Measurements from ENCODE around the gene ADGRL1. TPM values are rescaled to one million over a fixed set of nuclear protein-coding genes. Genes with fewer than 3 reads are reported as not detected.

Gene ADGRL1
- total RNA-seq, 1 experiment from 2014 or later = 17.4 TPM

- no peak for DNase-seq (ENCODE audit: low read depth)
These were observed 66.0 kb downstream of the ADGRL1 start for GRCh38 chr19:14139944-14140343.

- DNase-seq (ENCODE audit: low read depth) = no peak
These were observed 67.2 kb downstream of the ADGRL1 start for GRCh38 chr19:14138576-14139265.

GRCh38 chr19:14136509-14137281 lies 69.3 kb downstream of the ADGRL1 start, which contains the start of gene ASF1B:
Gene ASF1B, minus strand, starts transcription at chr19:14136589. Its CDS starts 133 bp downstream, at chr19:14136456.
- peak; percentile 100 for DNase-seq (ENCODE audit: low read depth)

- DNase-seq (ENCODE audit: low read depth) = no peak
These were observed 69.9 kb downstream of the ADGRL1 start for GRCh38 chr19:14135985-14136508.

GRCh38 chr19:14135355-14135754 lies 70.6 kb downstream of the ADGRL1 start:
- no peak for DNase-seq (ENCODE audit: low read depth)

DNA sequence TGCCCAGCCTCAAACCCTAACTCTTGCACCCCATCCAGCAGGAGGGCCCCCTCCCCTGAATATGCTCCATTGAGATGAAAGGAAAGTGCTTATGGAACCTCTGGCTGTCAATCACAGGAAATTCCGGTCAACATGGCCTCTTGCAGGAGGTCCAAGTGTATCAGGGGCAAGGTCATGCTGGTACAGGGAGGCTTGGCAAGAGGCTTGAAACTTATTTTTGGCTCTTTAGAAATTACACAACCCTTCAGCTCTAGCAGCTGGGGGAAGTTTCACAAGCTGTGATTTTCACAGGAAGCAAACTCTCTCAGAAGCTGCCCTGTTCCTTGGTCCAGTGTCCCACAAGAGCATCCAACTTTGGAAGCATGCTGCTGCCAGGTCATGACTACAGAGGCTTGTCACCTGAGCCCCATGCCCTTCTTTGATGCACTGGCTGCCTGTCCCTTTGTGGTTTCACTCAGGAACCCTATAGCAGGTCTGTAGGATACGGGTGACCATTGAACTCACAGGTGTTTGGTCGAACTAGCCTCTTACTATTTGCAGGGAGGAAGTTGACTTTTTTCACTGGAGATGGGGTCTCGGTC lies 78.0 kb downstream of the ADGRL1 start:
- DNase-seq (ENCODE audit: low read depth) = no peak

GRCh38 chr19:14127176-14127575 lies 78.8 kb downstream of the ADGRL1 start:
- no peak for DNase-seq (ENCODE audit: low read depth)

- DNase-seq (ENCODE audit: low read depth) = no peak
These were observed 83.0 kb downstream of the ADGRL1 start for GRCh38 chr19:14122924-14123323.

GRCh38 chr19:14120497-14120780 lies 85.5 kb downstream of the ADGRL1 start:
- no peak for DNase-seq (ENCODE audit: low read depth)

GRCh38 chr19:14119644-14120496 lies 86.1 kb downstream of the ADGRL1 start:
- no peak for DNase-seq (ENCODE audit: low read depth)

- DNase-seq (ENCODE audit: low read depth) = no peak
These were observed 86.8 kb downstream of the ADGRL1 start for GRCh38 chr19:14119146-14119545.

GRCh38 chr19:14118165-14119051 lies 87.6 kb downstream of the ADGRL1 start:
- no peak for DNase-seq (ENCODE audit: low read depth)

DNA sequence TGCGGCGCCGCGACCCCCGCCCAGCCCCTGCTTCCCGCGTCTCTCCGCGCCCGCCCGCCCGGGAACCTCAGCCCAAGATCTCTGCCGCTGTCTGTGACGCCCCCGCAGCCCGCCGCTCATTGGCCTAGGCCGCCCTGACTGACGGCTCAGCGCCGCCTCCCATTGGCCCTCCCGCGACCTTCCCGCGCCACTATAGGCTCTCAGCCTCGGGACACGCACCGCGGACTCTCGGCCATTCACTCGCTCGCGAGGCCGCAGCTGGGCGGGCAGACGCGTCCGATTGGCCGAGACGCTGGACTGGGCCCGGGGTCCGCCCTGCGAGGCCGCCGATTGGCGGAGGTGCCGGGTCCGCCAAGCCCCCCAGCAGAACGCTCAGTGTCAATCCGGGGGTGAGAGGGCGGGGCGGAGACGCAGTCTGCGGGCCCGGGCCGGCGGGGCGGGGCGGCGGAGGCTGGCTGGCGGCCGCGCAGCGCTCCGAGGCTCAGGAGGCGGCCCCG lies 88.3 kb downstream of the ADGRL1 start, which contains the start of gene PRKACA:
PRKACA (minus strand) TSS at position 95 of the 497 bp plus-strand sequence. CDS start 215 bp downstream, outside the sequence.
- DNase-seq (ENCODE audit: low read depth) = peak; percentile 98

DNA sequence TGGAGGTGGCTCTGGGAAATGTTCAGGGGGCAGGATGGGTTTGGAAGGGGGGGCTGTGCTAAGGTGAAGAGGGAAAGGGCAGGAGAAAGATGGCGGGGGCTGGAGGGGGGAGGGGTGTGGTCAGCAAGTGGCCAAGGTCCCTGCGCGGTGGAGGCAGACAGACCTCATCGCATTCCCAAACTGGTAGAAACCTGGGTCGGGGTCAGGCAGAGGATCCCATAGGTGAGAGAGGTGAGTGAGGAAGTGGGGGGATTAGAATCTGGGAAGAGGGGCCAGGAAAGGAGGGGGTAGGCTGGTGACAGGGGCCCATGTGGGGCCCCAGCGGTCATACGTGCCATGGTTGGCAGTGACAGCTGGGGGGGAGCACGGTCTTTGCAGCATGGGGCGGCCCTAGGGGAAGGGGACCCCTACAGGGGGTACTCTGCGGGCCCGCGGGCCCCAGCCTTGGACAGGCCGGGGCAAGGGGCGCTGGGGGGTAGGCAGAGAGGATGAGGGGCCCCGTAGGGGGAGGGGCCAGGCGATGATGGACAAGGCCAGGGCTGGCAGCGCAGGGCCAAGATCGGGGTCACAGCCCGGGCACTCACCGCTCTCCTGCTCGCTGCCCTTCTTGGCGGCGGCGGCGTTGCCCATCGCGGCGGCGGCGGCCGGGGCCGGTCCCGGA lies 88.9 kb downstream of the ADGRL1 start:
- no peak for DNase-seq (ENCODE audit: low read depth)

- no peak for DNase-seq (ENCODE audit: low read depth)
These were observed 89.4 kb downstream of the ADGRL1 start for GRCh38 chr19:14116525-14116917.

DNA sequence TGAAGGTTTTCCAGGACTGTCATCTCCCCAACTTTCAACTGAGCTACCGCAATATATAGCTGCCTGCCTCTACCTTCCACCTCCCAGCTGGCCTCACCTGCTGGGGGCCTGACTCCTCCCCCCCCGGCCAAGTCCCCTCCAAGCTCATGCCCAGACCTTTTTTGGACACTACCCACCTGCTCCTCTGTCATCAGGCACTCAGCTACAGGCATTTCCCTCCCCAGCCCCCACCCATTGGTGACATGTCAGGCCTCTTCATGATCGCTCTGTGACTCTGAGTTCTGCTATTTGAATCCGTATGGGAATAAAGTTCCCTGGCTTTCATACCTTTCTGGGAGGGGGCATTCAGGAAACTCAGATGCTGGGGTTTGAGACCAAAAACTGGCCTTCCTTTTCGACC lies 90.2 kb downstream of the ADGRL1 start:
- DNase-seq (ENCODE audit: low read depth) = no peak

GRCh38 chr19:14114854-14115253 lies 91.1 kb downstream of the ADGRL1 start:
- DNase-seq (ENCODE audit: low read depth) = peak; percentile 21

DNA sequence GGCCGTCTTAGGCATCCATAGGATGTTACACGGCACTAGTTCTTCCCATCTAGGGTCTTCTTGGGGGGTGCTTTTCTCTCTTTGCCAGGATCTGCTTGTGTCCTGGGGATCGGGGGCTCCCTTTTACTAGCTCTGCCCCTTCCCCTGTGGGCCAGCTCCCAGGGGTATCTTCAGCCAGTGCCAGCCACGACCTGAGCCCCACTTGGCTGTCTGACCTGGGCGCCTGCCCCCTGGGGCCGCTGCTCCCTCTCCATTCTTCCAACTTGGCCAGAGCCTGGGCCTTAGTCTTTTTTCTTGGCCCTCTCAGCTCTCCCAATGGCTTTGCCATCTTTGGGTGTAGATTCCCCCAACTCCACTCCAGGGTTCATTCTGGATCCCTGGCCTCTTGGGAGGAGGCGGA lies 91.5 kb downstream of the ADGRL1 start:
- no peak for DNase-seq (ENCODE audit: low read depth)

DNA sequence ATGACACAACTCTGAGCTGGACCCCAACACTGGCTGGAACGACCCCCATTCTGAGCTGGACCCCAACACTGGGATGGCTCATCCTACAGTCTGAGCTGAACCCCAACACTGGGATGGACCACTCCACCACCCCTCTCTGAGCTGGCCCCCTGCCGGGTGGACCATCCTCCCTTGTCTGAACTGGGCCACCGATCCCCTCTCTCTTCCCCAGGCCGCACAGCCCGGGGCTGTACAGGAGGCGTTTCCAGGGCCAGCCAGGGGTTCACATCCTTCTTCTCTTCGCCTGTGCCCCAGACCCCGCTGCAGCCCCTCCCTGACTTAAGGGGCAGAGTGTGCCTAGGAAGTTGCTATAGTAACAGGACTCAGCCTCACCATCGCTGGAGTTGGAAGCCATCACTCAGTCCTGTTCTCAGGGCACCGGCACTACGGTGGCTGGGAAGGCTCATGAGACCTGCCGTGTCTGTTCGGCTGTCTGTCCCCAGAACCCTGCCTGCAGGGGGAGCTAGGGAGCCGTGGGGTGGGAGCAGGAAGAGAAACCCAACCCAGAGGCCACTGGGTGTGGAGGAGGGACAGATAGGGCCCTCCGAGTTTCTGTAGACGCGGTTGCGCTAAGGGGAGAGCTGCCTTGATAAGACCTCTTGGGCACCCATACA lies 92.1 kb downstream of the ADGRL1 start:
- no peak for DNase-seq (ENCODE audit: low read depth)
